Gastroesophageal sphincter (tissue), 4 donors: Measurements from ENCODE around the gene HHAT. TPM values are rescaled to one million over a fixed set of nuclear protein-coding genes. Genes with fewer than 3 reads are reported as not detected.

Experiments
- ATAC-seq: fragments of 150-250 bp; one replicate; pipeline ENCODE4 v1.9.1; 2016; ENCODE audit warnings: mild to moderate bottlenecking, moderate library complexity
- H3K27ac ChIP-seq, 4 donors: fragments of 200-600 bp; sonication (generic) in 3 of 4; 1 replicate in 3 of 4; 2 replicates in 1 of 4; pipeline ENCODE4 v1.5.1; 2016 to 2019
- H3K27me3 ChIP-seq: fragments of 200-600 bp; sonication (generic); one replicate; pipeline ENCODE4 v1.5.1; 2019
- H3K36me3 ChIP-seq, 2 donors: fragments of 200-600 bp; sonication (generic); one replicate each; pipeline ENCODE4 v1.5.1; 2019; ENCODE audit warnings: control low read depth in 1 of 2
- H3K4me1 ChIP-seq, 3 donors: fragments of 200-600 bp; sonication (generic); 1 replicate in 2 of 3; 2 replicates in 1 of 3; pipeline ENCODE4 v1.5.1; 2016 to 2019; ENCODE audit warnings: control low read depth in 2 of 3
- H3K4me3 ChIP-seq, 2 donors: fragments of 200-600 bp; sonication (generic); one replicate each; pipeline ENCODE4 v1.5.1; 2019; ENCODE audit warnings: mild to moderate bottlenecking in 1 of 2, moderate library complexity in 1 of 2
- H3K9me3 ChIP-seq, 3 donors: fragments of 200-600 bp; sonication (generic); one replicate each; pipeline ENCODE4 v1.5.1; 2017 to 2019; ENCODE audit warnings: control low read depth in 2 of 3
- EP300 ChIP-seq: sonication (generic); formaldehyde crosslinking; IDR thresholded peaks from one replicate; pipeline ENCODE4 v1.6.1; 2017; ENCODE audit warnings: antibody characterized with exemption, mild to moderate bottlenecking
- POLR2A ChIP-seq, 2 donors: fragments of 450-650 bp; IDR thresholded peaks; one replicate each; pipeline ENCODE4 v1.6.1; 2017; ENCODE audit warnings: antibody characterized with exemption in 2 of 2, mild to moderate bottlenecking in 2 of 2, moderate library complexity in 1 of 2
- POLR2AphosphoS5 ChIP-seq: sonication (generic); formaldehyde crosslinking; IDR thresholded peaks from one replicate; pipeline ENCODE4 v1.6.1; 2017; ENCODE audit warnings: antibody characterized with exemption
- WGBS, 2 donors: methylation state at CpG; one replicate each; pipeline ENCODE4 v1.1.5; 2018; ENCODE audit warnings: low coverage in 1 of 2; 5-methylcytosine and 5-hydroxymethylcytosine counted together
- total RNA-seq, 4 donors: library from RNA; depleted of rRNA; stranded (reverse); fragments of >200 nt; gene quantifications; one replicate each; pipeline ENCODE4 v1.1.0, GENCODE V29; 2016
- TF ChIP-seq, protein P1 (sequence below), 4 experiments: fragments of 200-600 bp in 2 of 4; fragments of 450-650 bp in 2 of 4; sonication (generic) in 1 of 4; IDR thresholded peaks; one replicate each; pipeline ENCODE4 v1.5.1; 2017 to 2019; ENCODE audit warnings: antibody characterized with exemption in 4 of 4, mild to moderate bottlenecking in 2 of 4, moderate library complexity in 2 of 4

Gene HHAT
- total RNA-seq, 4 donors from 2014 or later: 1.2 to 2.4 (median 1.9) TPM

DNA sequence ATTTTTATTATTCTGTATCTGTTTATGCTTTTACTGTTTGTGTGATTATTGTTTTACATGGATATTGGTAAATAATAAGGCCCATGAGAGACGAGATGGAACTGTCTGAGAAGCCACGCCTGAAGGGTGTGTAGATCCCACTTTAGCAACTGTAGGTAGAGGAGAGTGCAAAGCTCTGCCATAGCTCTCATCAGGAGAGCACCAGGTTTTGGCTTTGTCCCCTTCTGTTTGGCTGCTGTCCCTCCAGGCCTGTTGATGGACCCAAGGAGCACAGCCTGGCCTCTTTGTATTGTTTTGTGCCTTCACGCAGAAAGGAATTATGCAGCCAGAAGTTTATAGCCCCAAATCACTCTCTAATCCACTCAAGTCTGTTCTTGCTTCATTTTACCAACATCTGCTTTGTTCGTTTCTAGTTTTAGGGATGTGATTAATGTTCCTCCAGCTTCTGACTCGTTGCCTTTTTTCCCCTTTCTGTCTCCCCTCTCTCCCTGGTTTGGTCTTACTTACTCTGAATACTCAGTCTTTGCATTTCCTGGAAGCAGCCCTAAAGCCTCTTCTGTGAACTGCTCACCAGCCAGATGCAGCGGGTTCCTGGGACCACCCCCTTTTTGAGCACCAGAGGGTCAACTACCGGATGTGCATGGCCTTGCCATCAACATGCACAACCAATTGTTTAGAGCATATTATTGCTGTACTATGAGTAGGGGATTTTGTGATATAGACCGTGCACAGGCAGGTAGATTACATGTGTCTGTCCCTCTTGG is 127.3 kb downstream of the HHAT start:
- Histone ChIP-seq H3K4me1 (no peaks in the 10 kb centered on the region), H3K4me3 (no peak overlapping the region), H3K27me3 (no peaks in the 10 kb centered on the region), H3K36me3 (no peaks in the 10 kb centered on the region), H3K27ac (no peak overlapping the region), H3K9me3 (no peaks in the 10 kb centered on the region)
- WGBS, 2 donors: 60 to 81% methylated on average over 6 to 7 of the region's 8 CpGs
- TF ChIP-seq, protein P1, sequence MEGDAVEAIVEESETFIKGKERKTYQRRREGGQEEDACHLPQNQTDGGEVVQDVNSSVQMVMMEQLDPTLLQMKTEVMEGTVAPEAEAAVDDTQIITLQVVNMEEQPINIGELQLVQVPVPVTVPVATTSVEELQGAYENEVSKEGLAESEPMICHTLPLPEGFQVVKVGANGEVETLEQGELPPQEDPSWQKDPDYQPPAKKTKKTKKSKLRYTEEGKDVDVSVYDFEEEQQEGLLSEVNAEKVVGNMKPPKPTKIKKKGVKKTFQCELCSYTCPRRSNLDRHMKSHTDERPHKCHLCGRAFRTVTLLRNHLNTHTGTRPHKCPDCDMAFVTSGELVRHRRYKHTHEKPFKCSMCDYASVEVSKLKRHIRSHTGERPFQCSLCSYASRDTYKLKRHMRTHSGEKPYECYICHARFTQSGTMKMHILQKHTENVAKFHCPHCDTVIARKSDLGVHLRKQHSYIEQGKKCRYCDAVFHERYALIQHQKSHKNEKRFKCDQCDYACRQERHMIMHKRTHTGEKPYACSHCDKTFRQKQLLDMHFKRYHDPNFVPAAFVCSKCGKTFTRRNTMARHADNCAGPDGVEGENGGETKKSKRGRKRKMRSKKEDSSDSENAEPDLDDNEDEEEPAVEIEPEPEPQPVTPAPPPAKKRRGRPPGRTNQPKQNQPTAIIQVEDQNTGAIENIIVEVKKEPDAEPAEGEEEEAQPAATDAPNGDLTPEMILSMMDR (IDR thresholded peaks at IDR 0.05): no peak
- no peak for TF ChIP-seq POLR2A (IDR thresholded peaks at IDR 0.05)
- no peak for TF ChIP-seq EP300
- no peak for TF ChIP-seq POLR2AphosphoS5
- ATAC-seq: no peak

DNA sequence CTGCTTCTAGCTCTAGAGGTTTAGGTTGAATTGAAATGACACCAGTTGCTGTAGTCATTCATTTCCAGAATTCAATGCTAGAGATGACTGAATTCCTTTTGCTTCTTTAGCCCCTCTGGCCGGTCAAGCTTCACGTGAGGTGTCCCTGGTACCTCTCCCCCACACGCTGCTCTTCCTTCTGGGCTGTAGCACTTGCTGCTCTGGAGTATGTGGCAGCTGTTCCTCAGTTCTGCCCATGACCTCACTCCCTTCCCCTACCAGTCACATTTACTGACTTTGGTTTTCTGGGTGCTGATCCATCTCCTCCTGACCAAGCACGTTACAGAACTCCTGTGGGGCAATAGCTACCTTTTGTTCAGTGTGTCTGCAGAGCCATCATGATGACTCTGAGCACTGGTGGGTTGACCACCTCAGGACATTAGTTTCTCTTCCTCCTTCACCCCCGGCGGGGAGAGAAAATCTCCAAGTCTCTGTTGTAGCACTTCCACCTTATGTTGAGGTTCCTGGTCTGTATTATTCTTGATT is 128.1 kb downstream of the HHAT start:
- Histone ChIP-seq H3K4me3 (no peak overlapping the region), H3K27ac (no peak overlapping the region), H3K4me1 (no peaks in the 10 kb centered on the region), H3K27me3 (no peaks in the 10 kb centered on the region), H3K36me3 (no peaks in the 10 kb centered on the region), H3K9me3 (no peaks in the 10 kb centered on the region)
- WGBS, 2 donors: 86% methylated on average over 6 of the region's 6 CpGs; no CpG with 5 or more reads in 1 of the 2 donors
- no peak for ATAC-seq
- TF ChIP-seq, protein P1 (IDR thresholded peaks at IDR 0.05): no peak
- TF ChIP-seq POLR2A (IDR thresholded peaks at IDR 0.05) (no peak), POLR2AphosphoS5 (no peak), EP300 (no peak)

DNA sequence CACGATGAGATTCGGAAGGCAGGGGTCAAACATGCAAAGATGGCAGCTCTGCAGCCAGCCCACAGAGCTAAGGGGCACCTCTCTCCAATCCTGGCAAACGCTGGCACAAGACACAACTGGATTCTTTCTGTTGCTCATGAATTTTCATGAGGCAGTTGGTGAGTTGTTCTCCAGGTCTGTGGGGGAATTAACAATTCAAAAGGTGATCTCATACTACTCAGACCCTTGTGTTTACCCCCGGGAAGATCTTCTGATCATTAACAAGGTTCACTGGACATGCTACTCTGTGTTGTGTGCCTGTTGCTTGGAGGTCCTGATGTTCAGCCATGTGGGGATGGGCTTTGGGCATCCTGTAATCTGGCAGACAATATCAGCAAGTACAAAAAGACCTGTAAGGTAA is 128.9 kb downstream of the HHAT start:
- WGBS, 2 donors: 85% methylated on average over 4 of the region's 4 CpGs; no CpG with 5 or more reads in 1 of the 2 donors
- no peak overlapping the region for H3K4me3 ChIP-seq
- H3K9me3 ChIP-seq: no peaks in the 10 kb centered on the region
- no peak for ATAC-seq
- TF ChIP-seq POLR2A (IDR thresholded peaks at IDR 0.05): no peak
- no peaks in the 10 kb centered on the region for H3K36me3 ChIP-seq
- H3K27me3 ChIP-seq: no peaks in the 10 kb centered on the region
- H3K27ac ChIP-seq: no peak overlapping the region
- H3K4me1 ChIP-seq: no peaks in the 10 kb centered on the region

DNA sequence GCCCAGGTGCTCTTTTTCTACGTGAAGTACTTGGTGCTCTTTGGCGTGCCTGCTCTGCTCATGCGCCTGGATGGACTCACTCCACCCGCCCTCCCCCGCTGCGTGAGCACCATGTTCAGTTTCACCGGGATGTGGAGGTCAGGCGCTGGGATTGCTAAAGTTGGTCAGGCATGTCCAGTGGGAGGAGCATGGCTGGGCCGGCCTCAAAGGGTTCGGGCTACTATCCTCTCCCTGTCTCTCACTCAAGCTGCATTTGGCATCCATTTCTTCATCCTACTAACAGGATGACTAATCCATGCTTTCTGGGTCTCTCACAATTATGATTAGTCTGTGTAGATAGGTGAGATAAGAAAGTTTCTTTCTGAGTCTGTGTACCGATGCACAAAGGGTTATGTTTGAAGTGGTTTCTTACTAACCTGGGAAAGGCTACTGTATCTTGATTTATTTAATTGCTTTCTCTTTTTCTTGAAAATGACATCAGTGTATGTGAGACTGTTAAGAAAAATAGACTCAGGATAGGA is 135.9 kb downstream of the HHAT start:
- no peak overlapping the region for H3K4me3 ChIP-seq
- no peak overlapping the region for H3K27ac ChIP-seq
- H3K36me3 ChIP-seq: peaks cover 0 to 21% of the 10 kb centered on the region in 2 donors
- 91 to 94% methylated on average over 9 to 10 of the region's 11 CpGs for WGBS, 2 donors
- no peak for ATAC-seq
- no peaks in the 10 kb centered on the region for H3K9me3 ChIP-seq
- no peaks in the 10 kb centered on the region for H3K27me3 ChIP-seq
- no peak for TF ChIP-seq EP300
- TF ChIP-seq, protein P1 (IDR thresholded peaks at IDR 0.05): no peak
- H3K4me1 ChIP-seq: no peaks in the 10 kb centered on the region

DNA sequence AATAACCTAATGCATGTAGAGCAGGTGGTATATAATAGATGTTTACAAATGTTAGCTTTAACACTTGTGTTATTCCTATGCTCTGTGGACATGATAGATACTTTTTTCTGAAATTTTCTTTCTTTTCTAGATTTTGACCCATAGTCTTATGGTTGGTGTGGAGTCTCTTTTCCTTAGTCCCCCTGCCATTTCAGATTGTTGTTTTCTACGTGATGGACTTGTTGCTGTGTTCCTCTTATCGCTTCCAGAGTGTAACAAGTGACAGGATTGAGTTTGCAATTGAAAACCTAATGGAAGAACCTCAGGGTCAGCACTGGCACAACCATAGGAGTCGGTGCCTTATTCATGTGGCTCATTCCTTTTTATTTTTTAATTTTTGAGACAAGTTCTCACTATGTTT is 136.4 kb downstream of the HHAT start:
- WGBS, 2 donors: 80 to 82% methylated on average over 1 to 3 of the region's 3 CpGs
- no peak for ATAC-seq
- Histone ChIP-seq H3K36me3 (peaks cover 0 to 21% of the 10 kb centered on the region in 2 donors), H3K4me1 (no peaks in the 10 kb centered on the region), H3K4me3 (no peak overlapping the region), H3K27ac (no peak overlapping the region), H3K9me3 (no peaks in the 10 kb centered on the region), H3K27me3 (no peaks in the 10 kb centered on the region)
- no peak for TF ChIP-seq POLR2AphosphoS5
- TF ChIP-seq, protein P1 (IDR thresholded peaks at IDR 0.05): no peak
- no peak for TF ChIP-seq POLR2A (IDR thresholded peaks at IDR 0.05)
- no peak for TF ChIP-seq EP300
